ENCODE results near the gene FAR1.
"Not testable (repeated sequence)": the region's sequence is repeated elsewhere in the genome, so short reads cannot be mapped to it uniquely, and the experiment has no call there.

Gene FAR1

DNA sequence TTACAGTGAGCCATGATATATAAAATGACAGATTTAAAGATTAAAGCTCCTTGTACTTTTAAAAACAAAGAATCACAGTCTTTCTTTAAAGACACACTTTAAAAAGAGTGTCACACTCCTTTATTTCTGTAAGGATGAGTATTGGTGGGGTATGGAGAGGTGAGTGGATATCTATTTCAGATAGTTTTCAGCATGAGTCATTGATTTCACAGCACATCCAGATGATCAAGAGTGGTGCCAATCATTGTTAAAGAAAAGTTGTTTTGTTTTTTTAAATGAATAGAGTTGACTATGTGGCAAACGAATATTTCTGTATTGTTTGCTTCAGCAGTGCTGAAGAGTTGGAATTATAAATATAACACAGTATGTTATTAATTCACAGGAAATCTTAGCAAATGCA lies 52.5 kb downstream of the FAR1 start:
- DNase-seq, result no peak

GRCh38 chr11:13721760-13722159 lies 53.3 kb downstream of the FAR1 start:
- DNase-seq, result no peak

- no peak for DNase-seq
Measured at GRCh38 chr11:13726456-13726855, 58.0 kb downstream of the FAR1 start.

- DNase-seq, result no peak
Measured at GRCh38 chr11:13728076-13728475, 59.6 kb downstream of the FAR1 start.

DNA sequence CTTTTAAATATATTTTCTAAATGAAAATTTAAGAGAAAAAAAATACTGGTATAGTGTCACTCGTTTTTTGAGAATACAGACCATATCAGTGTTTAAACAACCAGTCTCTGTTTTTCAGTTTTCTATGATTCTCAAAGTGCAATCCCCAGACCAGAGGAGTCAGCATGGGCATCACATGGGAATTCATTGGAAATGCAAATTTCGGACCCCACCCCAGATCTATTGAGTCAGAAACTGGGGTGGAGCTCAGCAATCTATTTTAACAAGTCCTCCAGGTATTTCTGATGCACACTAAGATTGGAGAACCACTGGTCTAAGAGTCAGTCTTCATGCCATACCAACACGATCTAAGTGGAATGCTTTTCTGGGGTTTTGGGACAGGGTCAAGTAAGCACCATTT lies 66.1 kb downstream of the FAR1 start:
- DNase-seq, result no peak

DNA sequence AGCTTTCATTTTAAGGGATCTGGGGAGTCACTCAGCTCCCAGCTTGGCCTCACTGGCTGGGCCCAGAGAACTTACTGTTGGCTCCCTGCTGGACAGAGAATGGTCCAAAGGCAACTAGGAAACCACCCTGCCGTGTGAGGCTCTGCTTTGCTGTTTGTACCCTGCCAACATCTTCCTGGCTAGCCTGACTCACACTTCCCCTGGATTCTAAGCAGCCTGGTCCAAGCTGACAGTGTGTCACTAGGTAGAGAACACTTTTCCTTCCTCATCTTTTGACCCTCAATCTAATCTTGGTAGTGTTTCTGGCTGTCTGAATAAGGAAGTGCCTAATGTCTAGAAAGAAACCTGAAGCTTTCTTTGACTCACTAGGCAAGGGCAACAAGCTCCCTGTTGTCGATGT lies 76.7 kb downstream of the FAR1 start:
- no peak for DNase-seq

DNA sequence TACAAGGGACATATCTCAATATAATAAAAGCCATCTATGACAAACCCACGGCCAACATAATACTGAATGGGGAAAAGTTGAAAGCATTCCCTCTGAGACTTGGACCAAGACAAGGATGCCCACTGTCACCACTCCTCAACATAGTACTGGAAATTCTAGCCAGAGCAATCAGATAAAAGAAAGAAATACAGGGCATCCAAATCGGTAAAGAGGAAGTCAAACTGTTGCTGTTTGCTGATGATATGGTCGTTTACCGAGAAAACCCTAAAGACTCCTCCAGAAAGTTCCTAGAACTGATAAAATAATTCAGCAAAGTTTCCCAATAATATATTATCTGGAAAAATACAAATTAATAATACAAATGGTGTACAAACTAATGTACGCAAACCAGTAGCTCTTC lies 84.8 kb downstream of the FAR1 start:
- DNase-seq, result not testable (repeated sequence)

GRCh38 chr11:13759050-13759449 lies 90.6 kb downstream of the FAR1 start:
- DNase-seq, result no peak

DNA sequence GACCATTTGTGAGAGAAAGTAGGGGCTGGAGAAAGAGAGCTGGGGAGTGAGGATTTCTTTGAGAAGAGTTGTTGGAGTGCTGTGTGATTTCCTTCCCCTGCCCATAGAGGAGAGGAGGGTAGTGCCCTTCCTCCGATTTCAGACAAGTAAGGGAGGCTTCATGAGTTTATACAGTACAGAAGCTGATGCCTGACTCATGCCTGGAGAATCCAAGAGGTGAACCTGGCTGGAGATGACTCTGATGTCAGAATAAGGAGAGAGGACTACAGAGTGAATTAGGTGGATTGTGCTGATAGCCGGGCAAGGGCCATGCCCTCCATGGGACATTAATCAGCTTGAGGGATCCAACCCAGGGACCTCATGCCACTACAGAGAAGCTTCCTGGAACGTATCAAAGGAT lies 91.6 kb downstream of the FAR1 start:
- no peak for DNase-seq

GRCh38 chr11:13761250-13761649 lies 92.8 kb downstream of the FAR1 start:
- DNase-seq, result no peak

- DNase-seq, result no peak
Measured at GRCh38 chr11:13761716-13762115, 93.2 kb downstream of the FAR1 start.

GRCh38 chr11:13762718-13763117 lies 94.2 kb downstream of the FAR1 start:
- no peak for DNase-seq

GRCh38 chr11:13763341-13763740 lies 94.9 kb downstream of the FAR1 start:
- no peak for DNase-seq

DNA sequence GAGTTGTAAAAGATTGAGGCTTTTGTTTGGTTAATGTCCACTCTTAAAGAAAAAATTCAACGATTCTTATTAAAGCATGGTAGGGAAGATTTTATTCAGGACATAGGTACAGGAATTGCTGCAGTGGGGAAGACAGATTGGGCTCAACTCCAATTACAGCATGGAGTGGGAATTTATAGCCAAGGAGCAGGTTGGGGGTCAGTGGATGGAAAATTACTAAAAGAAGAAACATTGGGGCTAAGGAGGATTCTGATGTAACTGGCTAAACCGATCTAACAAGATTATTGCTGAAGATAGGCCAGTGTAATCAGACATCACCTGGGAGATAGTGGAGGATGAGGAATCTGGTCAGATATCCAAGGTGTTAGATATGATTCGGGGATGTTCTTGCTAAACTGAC lies 97.4 kb downstream of the FAR1 start:
- DNase-seq, result no peak

DNA sequence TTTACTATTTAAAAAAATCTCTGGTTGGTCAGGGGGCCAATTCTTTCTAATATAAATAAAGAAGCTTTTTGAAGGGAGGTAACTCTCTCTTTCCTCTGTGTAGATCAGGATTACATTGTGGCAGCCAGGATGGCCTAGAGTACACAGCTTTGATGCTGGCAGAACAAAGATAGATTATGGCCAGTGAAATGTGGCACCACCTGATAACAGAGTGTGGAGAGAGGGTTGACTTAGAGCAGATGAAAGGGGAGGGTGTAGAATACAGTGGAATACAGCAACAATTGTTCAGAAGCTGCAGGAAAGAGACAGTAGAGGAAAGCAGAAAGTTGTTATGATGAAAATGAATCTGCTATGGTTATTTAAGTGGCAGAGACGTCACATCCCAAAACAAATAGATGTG lies 99.0 kb downstream of the FAR1 start:
- DNase-seq, result no peak

DNA sequence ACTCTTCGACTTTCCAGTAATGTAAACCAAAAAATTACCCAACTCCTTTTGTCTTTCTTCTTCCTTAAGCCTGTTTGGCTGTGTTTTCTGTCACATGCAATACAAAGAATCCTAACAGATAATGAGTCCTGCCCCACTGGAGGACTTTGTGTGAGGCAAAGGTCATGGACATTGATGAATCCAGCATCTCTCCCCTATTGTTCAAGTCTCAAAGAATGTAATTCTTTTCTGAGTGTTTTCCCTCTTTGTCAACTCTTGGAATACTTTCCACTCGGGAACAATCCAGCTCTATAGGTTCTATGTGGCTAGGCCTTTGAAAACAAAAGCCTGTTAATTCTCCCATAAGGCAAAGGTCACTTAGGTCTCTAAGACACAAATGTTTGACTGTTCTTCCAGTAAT lies 100.7 kb downstream of the FAR1 start:
- DNase-seq, result no peak

DNA sequence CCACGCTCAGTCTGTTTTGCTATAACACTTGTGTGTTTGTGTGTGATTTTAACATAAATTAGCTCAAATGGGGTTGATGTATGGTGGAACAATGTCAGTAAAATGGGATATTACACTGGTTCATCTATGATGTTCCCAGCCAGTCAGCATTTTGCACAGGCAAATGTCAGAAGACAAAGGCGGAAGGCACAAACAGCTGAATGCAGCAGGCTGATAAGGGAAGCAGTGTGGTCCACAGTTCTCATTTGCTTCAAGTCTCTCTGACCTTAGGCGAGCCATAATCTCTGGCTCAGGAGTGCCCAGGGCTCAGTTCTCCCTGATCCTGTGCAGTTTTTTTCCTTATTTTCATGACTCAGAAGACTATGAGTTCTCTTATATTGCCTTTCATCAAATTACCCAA lies 102.7 kb downstream of the FAR1 start:
- no peak for DNase-seq

DNA sequence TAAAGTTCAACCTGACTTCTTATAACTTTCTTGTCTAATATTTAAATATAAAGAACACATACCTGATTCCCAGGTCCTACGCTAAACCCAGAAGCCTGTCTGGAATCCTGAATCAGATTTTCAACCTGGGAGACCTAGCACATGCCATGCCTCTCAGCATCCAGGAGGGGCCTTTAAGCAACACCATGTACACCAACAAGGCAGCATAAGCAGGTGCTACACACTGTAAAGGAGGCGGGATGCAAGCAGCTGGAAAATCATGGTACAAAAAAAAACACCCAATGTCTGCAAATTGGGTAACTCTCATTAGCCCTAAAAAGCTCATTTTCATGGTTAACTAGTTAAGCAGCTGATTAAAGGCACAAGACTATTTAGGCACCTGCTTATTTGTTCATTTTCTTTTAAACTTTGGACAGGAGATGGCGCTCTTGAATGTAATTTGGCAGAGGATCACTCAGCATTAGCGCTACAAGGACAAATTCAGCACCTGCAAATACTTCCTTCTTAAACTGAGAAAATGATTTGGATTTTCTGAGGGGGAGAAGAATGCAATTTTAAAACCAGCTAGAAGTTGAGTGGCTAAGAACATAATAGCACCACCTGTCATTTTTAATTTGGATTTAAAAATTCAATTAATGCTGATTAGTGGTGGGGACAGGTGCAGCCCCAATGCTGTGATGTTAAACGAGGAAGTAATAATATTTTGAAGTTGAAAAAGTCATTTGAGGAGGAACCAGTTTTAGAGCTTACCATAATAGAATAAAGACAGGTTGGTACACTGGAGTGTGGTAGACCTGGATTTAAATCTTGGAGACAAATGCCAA lies 104.0 kb downstream of the FAR1 start:
- peak; percentile 19 for DNase-seq

GRCh38 chr11:13775471-13775870 lies 107.0 kb downstream of the FAR1 start:
- DNase-seq, result no peak

- no peak for DNase-seq
Measured at GRCh38 chr11:13776134-13776815, 107.8 kb downstream of the FAR1 start.

GRCh38 chr11:13777341-13777985 lies 109.0 kb downstream of the FAR1 start:
- DNase-seq, result no peak

DNA sequence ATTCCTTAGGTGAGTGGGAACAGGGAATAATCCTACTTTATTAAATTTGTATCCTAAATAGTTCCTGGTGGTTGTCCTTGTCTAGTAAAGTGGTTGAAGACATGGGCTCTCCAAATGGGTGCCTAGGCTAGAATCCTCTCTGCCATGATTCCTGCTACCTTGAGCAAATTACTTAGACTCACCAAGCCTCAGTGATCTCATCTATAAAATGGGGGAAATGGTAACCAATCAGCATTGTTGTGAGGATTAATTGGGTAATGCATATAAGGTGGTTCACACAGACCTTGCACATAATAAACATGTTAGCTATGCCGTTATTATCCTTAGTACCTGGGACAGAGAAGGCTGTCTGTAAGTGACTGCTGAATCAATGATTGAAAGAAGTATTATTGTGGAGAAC lies 109.9 kb downstream of the FAR1 start:
- no peak for DNase-seq

DNA sequence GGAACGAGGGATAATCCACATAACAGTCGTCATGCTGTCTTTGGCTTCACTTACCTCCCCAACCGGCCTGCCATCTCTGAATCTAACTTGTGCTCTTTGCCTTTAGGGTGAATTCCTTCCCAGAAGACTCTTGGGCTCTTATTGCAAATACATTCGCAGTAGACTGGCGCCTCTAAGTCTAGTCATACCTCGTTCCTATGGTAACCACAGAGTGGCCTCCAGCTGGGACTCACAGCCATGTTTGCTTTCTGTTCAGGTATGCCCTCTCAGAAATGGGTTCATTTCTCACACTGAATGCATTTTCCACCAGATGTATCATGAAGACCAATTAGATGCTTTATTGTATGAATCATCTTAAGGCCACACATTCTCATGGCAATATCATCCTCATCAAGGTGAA lies 112.7 kb downstream of the FAR1 start:
- DNase-seq, result no peak
